ENCODE results near the gene SPRYD3.

GRCh38 chr12:53062977-53063707 lies 16.0 kb downstream of the SPRYD3 start:
- TF ChIP-seq FOXM1 (IDR thresholded peaks at IDR 0.05; ENCODE audit: borderline replicate concordance, low read depth) = no peak
- no peak for TF ChIP-seq REST (IDR thresholded peaks at IDR 0.05; ENCODE audit: low read depth)
- TF ChIP-seq EP300 (IDR thresholded peaks at IDR 0.05; ENCODE audit: borderline replicate concordance) = no peak
- TF ChIP-seq MAX (IDR thresholded peaks at IDR 0.05) = no peak
- no peak for TF ChIP-seq CREB1 (IDR thresholded peaks at IDR 0.05; ENCODE audit: low read depth)
- TF ChIP-seq TAF1 (IDR thresholded peaks at IDR 0.05; ENCODE audit: low read depth) = no peak

All from Ishikawa (cell line).